GM12878 (cell line): ENCODE results near the gene LTBP3. TPM values are rescaled to one million over a fixed set of nuclear protein-coding genes. Genes with fewer than 3 reads are reported as not detected.
A peak's percentile ranks its signal among the peaks of the same experiment; 100 is the strongest.

Experiments
- ATAC-seq: fragments of 200-7000 bp; cut with Tn5 transposase; 3 replicates; pipeline ENCODE4 v1.9.1; 2020; ENCODE audit warnings: mild to moderate bottlenecking, moderate library complexity
- BruUV-seq: library from RNA; stranded (reverse); fragments of 400-500 nt; replicated peaks from 2 replicates; lab custom pipeline; 2021; lab: Mats Ljungman, UMichigan
- CTCF ChIA-PET: fragments of 300-600 bp; sonication (Branson Sonifier 250); formaldehyde crosslinking; extraction: SDS; loops from one replicate; lab custom pipeline; 2021; ENCODE audit warnings: inconsistent platforms; lab: Yijun Ruan, JAX
- POLR2A ChIA-PET: fragments of 350-600 bp; formaldehyde crosslinking; extraction: SDS; loops from one replicate; lab custom pipeline; 2021; ENCODE audit warnings: inconsistent platforms; lab: Charles Lee
- RAD21 ChIA-PET: fragments of 300-600 bp; sonication (Branson Sonifier 250); formaldehyde crosslinking; loops from one replicate; lab custom pipeline; 2023; ENCODE audit warnings: antibody characterized with exemption; ENCODE audit not compliant: unreplicated experiment; lab: Charles Lee
- SMC1A ChIA-PET: fragments of 300-600 bp; sonication (Branson Sonifier 250); formaldehyde crosslinking; loops from one replicate; lab custom pipeline; 2023; ENCODE audit not compliant: unreplicated experiment, uncharacterized antibody; lab: Charles Lee
- DNase-seq: peaks from one replicate; pipeline ENCODE4 v3.0.0-alpha.2; 2011; ENCODE audit warnings: low read depth, low spot score
- FAIRE-seq: peaks from 3 replicates; lab custom pipeline; 2011; peaks lifted over from hg19 to GRCh38; lab: Jason Lieb, UNC
- H2AFZ ChIP-seq: 2 replicates; pipeline ENCODE4 v1.6.0; 2011; ENCODE audit warnings: low read depth, low read length, control low read depth; ENCODE audit not compliant: control insufficient read depth
- H3K27ac ChIP-seq: 2 replicates; pipeline ENCODE4 v1.5.1; 2011; ENCODE audit warnings: control low read depth; ENCODE audit not compliant: control insufficient read depth, insufficient read depth
- H3K27me3 ChIP-seq, 2 experiments: replicated peaks in 1 of 2; 2 replicates each; pipeline versions ENCODE4 v1.6.0 to v1.6.1; 2011; ENCODE audit warnings: low read length in 1 of 2; ENCODE audit not compliant: control insufficient read depth in 2 of 2, insufficient read depth in 2 of 2
- H3K36me3 ChIP-seq, 2 experiments: 2 replicates each; pipeline ENCODE4 v1.5.1; 2011; ENCODE audit warnings: low read length in 1 of 2; ENCODE audit not compliant: control insufficient read depth in 2 of 2, insufficient read depth in 2 of 2
- H3K4me1 ChIP-seq: 2 replicates; pipeline ENCODE4 v1.6.1; 2011; ENCODE audit warnings: mild to moderate bottlenecking, low read length, moderate library complexity, mixed read lengths; ENCODE audit not compliant: control insufficient read depth, insufficient read depth
- H3K4me2 ChIP-seq: 2 replicates; pipeline ENCODE4 v1.6.0; 2011; ENCODE audit warnings: control low read depth; ENCODE audit not compliant: control insufficient read depth, insufficient read depth
- H3K4me3 ChIP-seq: fragments of 200-600 bp; sonication (generic); 2 replicates; pipeline ENCODE4 v1.5.1; 2016
- H3K79me2 ChIP-seq: 2 replicates; pipeline ENCODE4 v1.6.0; 2011; ENCODE audit warnings: low read length; ENCODE audit not compliant: control insufficient read depth, insufficient read depth
- H3K9ac ChIP-seq: 2 replicates; pipeline ENCODE4 v1.8.0; 2011; ENCODE audit warnings: low read length, control low read depth, mixed read lengths; ENCODE audit not compliant: control insufficient read depth, insufficient read depth
- H3K9me3 ChIP-seq: replicated peaks from 3 replicates; pipeline ENCODE4 v1.5.1; 2011; ENCODE audit warnings: mild to moderate bottlenecking, low read length; ENCODE audit not compliant: control insufficient read depth, insufficient read depth
- H4K20me1 ChIP-seq: 2 replicates; pipeline ENCODE4 v1.6.0; 2011; ENCODE audit not compliant: control insufficient read depth, insufficient read depth
- BCL11A ChIP-seq: IDR thresholded peaks from 2 replicates; pipeline ENCODE4 v1.6.1; 2011; ENCODE audit warnings: low read depth, low read length
- BMI1 ChIP-seq: fragments of 450-650 bp; IDR thresholded peaks from 2 replicates; pipeline ENCODE4 v1.6.1; 2016; ENCODE audit warnings: mild to moderate bottlenecking, moderate library complexity, borderline replicate concordance
- CHD1 ChIP-seq: IDR thresholded peaks from 2 replicates; pipeline ENCODE4 v1.6.1; 2012; ENCODE audit warnings: low read depth, low read length, improper control_type of control experiment
- CHD4 ChIP-seq: fragments of 200-600 bp; sonication (generic); IDR thresholded peaks from 2 replicates; pipeline ENCODE4 v1.6.1; 2016; ENCODE audit warnings: mild to moderate bottlenecking
- CREM ChIP-seq: IDR thresholded peaks from 2 replicates; pipeline ENCODE4 v1.6.1; 2014; ENCODE audit warnings: antibody characterized with exemption, low read depth
- E4F1 ChIP-seq: fragments of 450-650 bp; IDR thresholded peaks from 2 replicates; pipeline ENCODE4 v1.6.1; 2018; ENCODE audit warnings: borderline replicate concordance, mild to moderate bottlenecking; ENCODE audit not compliant: partially characterized antibody
- HDAC6 ChIP-seq: fragments of 200-600 bp; sonication (generic); IDR thresholded peaks from one replicate; pipeline ENCODE4 v1.8.0; 2017; ENCODE audit warnings: antibody characterized with exemption; ENCODE audit not compliant: unreplicated experiment
- NFYA ChIP-seq: IDR thresholded peaks from 2 replicates; pipeline ENCODE4 v1.6.1; 2011; ENCODE audit warnings: low read depth, mild to moderate bottlenecking, low read length, improper control_type of control experiment, borderline replicate concordance
- POLR2AphosphoS5 ChIP-seq: IDR thresholded peaks from 2 replicates; pipeline ENCODE4 v1.6.1; 2011; ENCODE audit warnings: mild to moderate bottlenecking, low read length, inconsistent platforms
- PRDM15 ChIP-seq: fragments of 450-650 bp; formaldehyde crosslinking; IDR thresholded peaks from 2 replicates; pipeline ENCODE4 v1.4.0; 2020; ENCODE audit warnings: mild to moderate bottlenecking, moderate library complexity
- RFX5 ChIP-seq: IDR thresholded peaks from 2 replicates; pipeline ENCODE4 v1.6.1; 2011; ENCODE audit warnings: low read depth, low read length, improper control_type of control experiment
- ZNF687 ChIP-seq: fragments of 450-650 bp; IDR thresholded peaks from 2 replicates; pipeline ENCODE4 v1.6.1; 2017; ENCODE audit warnings: mild to moderate bottlenecking, moderate library complexity
- WGBS: methylation state at CpG from one replicate; pipeline ENCODE4 v1.1.6; 2016; ENCODE audit warnings: low lambda C conversion rate; ENCODE audit not compliant: insufficient replicate concordance, insufficient coverage; ENCODE audit errors: missing lambda C conversion rate; 5-methylcytosine and 5-hydroxymethylcytosine counted together
- in situ Hi-C: fragments of 300-500 bp; cut with MboI; formaldehyde crosslinking; loops from 9 replicates; pipeline ENCODE4 v1.14.3; 2018; ENCODE audit warnings: mixed read lengths
- intact Hi-C: fragments of 100-400 bp; cut with micrococcal nuclease; formaldehyde crosslinking; loops from one replicate; pipeline ENCODE4 v1.14.2; 2022; ENCODE audit not compliant: unreplicated experiment
- polyA plus RNA-seq, 11 experiments: library from polyadenylated mRNA; depleted of rRNA in 4 of 11; unstranded in 6 of 11; stranded (reverse) in 5 of 11; fragments of >200 nt; fragmentation: Nextera tagmentation in 4 of 11; fragmentation: Illumina TruSeq in 1 of 11; extraction: Ambion mirVana in 4 of 11; extraction: Trizol in 1 of 11; gene quantifications; 1 replicate in 1 of 11; 2 replicates in 10 of 11; pipeline versions ENCODE4 v1.2.1 to v1.2.3, GENCODE V29; 2011 to 2016; ENCODE audit warnings: inconsistent platforms in 2 of 11, missing spikeins in 2 of 11, low read depth in 1 of 11
- total RNA-seq, 4 experiments: library from RNA; depleted of rRNA in 3 of 4; stranded (reverse); fragments of >200 nt in 3 of 4; fragmentation: Illumina TruSeq in 1 of 4; extraction: Trizol in 1 of 4; gene quantifications; 2 replicates each; pipeline versions ENCODE4 v1.2.1 to v1.2.3, GENCODE V29; 2013 to 2021

Gene LTBP3
- total and polyA plus RNA-seq, 10 of the 15 experiments (the other 5 are each of a cell fraction or from before 2014, with no cell fraction given): 2.2 to 12.2 (median 6.2) TPM; not detected in 2

GRCh38 chr11:65503949-65504673 lies 54.0 kb downstream of the LTBP3 start:
- H4K20me1 ChIP-seq: peaks cover 15% of the 10 kb centered on the region
- TF ChIP-seq POLR2AphosphoS5 (peak; percentile 86), PRDM15 (CRISPR knock-in tag) (peak; percentile 77; the same call in 1 of the 2 replicates), NFYA (no peak), ZNF687 (peak; percentile 5; the same call in 1 of the 2 replicates), BCL11A (0 out of 2 replicates have a peak, but pooled peaks have one; percentile 2), CREM (peak; percentile 2), E4F1 (no peak), BMI1 (peak; percentile 13; the same call in 1 of the 2 replicates), CHD1 (peak; percentile 82), CHD4 (no peak), HDAC6 (peak; percentile 87), RFX5 (no peak)

More at GRCh38 chr11:65503949-65504673, 54.0 kb downstream of the LTBP3 start:
- Histone ChIP-seq H3K79me2 (peaks cover 78% of the 10 kb centered on the region), H3K36me3 (peaks cover 6 to 36% of the 10 kb centered on the region in 2 experiments), H2AFZ (no peak overlapping the region), H3K4me1 (peaks cover 10% of the 10 kb centered on the region; the same call in 1 of the 2 replicates), H3K9me3 (no peaks in the 10 kb centered on the region), H3K27ac (no peak overlapping the region; the same call in 1 of the 2 replicates), H3K4me2 (peak overlapping the region; percentile 87), H3K27me3 (no peaks in the 10 kb centered on the region), H3K4me3 (peak overlapping the region; percentile 98), H3K9ac (peak overlapping the region; percentile 100)
- RAD21 ChIA-PET: interaction anchor here (1.2 to 14.2 kb wide), 5 partner anchors 27 to 123 kb away, joined by 3 to 208 read pairs (median 171); partner anchors contain the start of gene NEAT1
- FAIRE-seq (no peak), ATAC-seq (no peak), DNase-seq (no peak)
- WGBS: 0% methylated on average over 3 of the region's 3 CpGs
- in situ Hi-C loops: no loop called here
- POLR2A ChIA-PET: interaction anchor here (0.5 to 10.3 kb wide), 10 partner anchors 11 to 85 kb away, joined by 3 to 323 read pairs (median 41); partner anchors contain the start of genes MALAT1 and NEAT1
- intact Hi-C loops: no loop called here
- CTCF ChIA-PET: interaction anchor here (0.6 to 27.9 kb wide), 6 partner anchors 9 to 175 kb away, joined by 3 to 728 read pairs (median 48); partner anchors contain the start of genes MALAT1 and NEAT1
- SMC1A ChIA-PET: interaction anchor here (1.5 to 19.3 kb wide), 4 partner anchors 11 to 86 kb away, joined by 4 to 481 read pairs (median 138); partner anchors contain the start of gene MALAT1
- BruUV-seq: no TSS peak
